Gastroesophageal sphincter (tissue), 4 donors: Measurements from ENCODE around the gene GMEB1. TPM values are rescaled to one million over a fixed set of nuclear protein-coding genes. Genes with fewer than 3 reads are reported as not detected.

Source experiments
- ATAC-seq: fragments of 150-250 bp; one replicate; pipeline ENCODE4 v1.9.1; 2016; ENCODE audit warnings: mild to moderate bottlenecking, moderate library complexity
- H3K27ac ChIP-seq, 4 donors: fragments of 200-600 bp; sonication (generic) in 3 of 4; 1 replicate in 3 of 4; 2 replicates in 1 of 4; pipeline ENCODE4 v1.5.1; 2016 to 2019
- H3K27me3 ChIP-seq: fragments of 200-600 bp; sonication (generic); one replicate; pipeline ENCODE4 v1.5.1; 2019
- H3K36me3 ChIP-seq, 2 donors: fragments of 200-600 bp; sonication (generic); one replicate each; pipeline ENCODE4 v1.5.1; 2019; ENCODE audit warnings: control low read depth in 1 of 2
- H3K4me1 ChIP-seq, 3 donors: fragments of 200-600 bp; sonication (generic); 1 replicate in 2 of 3; 2 replicates in 1 of 3; pipeline ENCODE4 v1.5.1; 2016 to 2019; ENCODE audit warnings: control low read depth in 2 of 3
- H3K4me3 ChIP-seq, 2 donors: fragments of 200-600 bp; sonication (generic); one replicate each; pipeline ENCODE4 v1.5.1; 2019; ENCODE audit warnings: mild to moderate bottlenecking in 1 of 2, moderate library complexity in 1 of 2
- H3K9me3 ChIP-seq, 3 donors: fragments of 200-600 bp; sonication (generic); one replicate each; pipeline ENCODE4 v1.5.1; 2017 to 2019; ENCODE audit warnings: control low read depth in 2 of 3
- CTCF ChIP-seq, 4 experiments: fragments of 200-600 bp in 2 of 4; fragments of 450-650 bp in 2 of 4; sonication (generic) in 1 of 4; IDR thresholded peaks; one replicate each; pipeline ENCODE4 v1.5.1; 2017 to 2019; ENCODE audit warnings: antibody characterized with exemption in 4 of 4, mild to moderate bottlenecking in 2 of 4, moderate library complexity in 2 of 4
- EP300 ChIP-seq: sonication (generic); formaldehyde crosslinking; IDR thresholded peaks from one replicate; pipeline ENCODE4 v1.6.1; 2017; ENCODE audit warnings: antibody characterized with exemption, mild to moderate bottlenecking
- POLR2A ChIP-seq, 2 donors: fragments of 450-650 bp; IDR thresholded peaks; one replicate each; pipeline ENCODE4 v1.6.1; 2017; ENCODE audit warnings: antibody characterized with exemption in 2 of 2, mild to moderate bottlenecking in 2 of 2, moderate library complexity in 1 of 2
- POLR2AphosphoS5 ChIP-seq: sonication (generic); formaldehyde crosslinking; IDR thresholded peaks from one replicate; pipeline ENCODE4 v1.6.1; 2017; ENCODE audit warnings: antibody characterized with exemption
- WGBS, 2 donors: methylation state at CpG; one replicate each; pipeline ENCODE4 v1.1.5; 2018; ENCODE audit warnings: low coverage in 1 of 2; 5-methylcytosine and 5-hydroxymethylcytosine counted together
- small RNA-seq, 4 donors: library from RNA; depleted of rRNA; stranded (forward); fragments of <200 nt; gene quantifications; one replicate each; pipeline ENCODE3, GENCODE V24; 2016
- total RNA-seq, 4 donors: library from RNA; depleted of rRNA; stranded (reverse); fragments of >200 nt; gene quantifications; one replicate each; pipeline ENCODE4 v1.1.0, GENCODE V29; 2016

The GMEB1 gene
- total RNA-seq, 4 donors from 2014 or later = 6.0 to 14.3 (median 10.0) TPM

GRCh38 chr1:28766532-28767183, 98.1 kb downstream of the GMEB1 start:
- no peaks in the 10 kb centered on the region for H3K9me3 ChIP-seq
- H3K36me3 ChIP-seq = peaks cover 0 to 38% of the 10 kb centered on the region in 2 donors
- TF ChIP-seq POLR2AphosphoS5 (no peak), CTCF (IDR thresholded peaks at IDR 0.05) (no peak), EP300 (no peak), POLR2A (IDR thresholded peaks at IDR 0.05) (no peak)
- H3K27me3 ChIP-seq = no peaks in the 10 kb centered on the region
- no peak overlapping the region for H3K4me3 ChIP-seq
- 80 to 100% methylated on average over 2 of the region's 2 CpGs for WGBS, 2 donors
- no peak overlapping the region for H3K27ac ChIP-seq
- H3K4me1 ChIP-seq = peaks cover 0 to 69% (median 0%) of the 10 kb centered on the region in 3 donors
- no peak for ATAC-seq

Small RNAs within 50 kb of the gene (small RNA-seq; reads per million reads assigned to genes)
- gene RF00422 = 0 reads per million in 4 donors
- 0 reads per million in 4 donors for gene RNU11

Other genes starting within 250 kb of the GMEB1 start
- gene RCC1, start 162.7 kb upstream of the GMEB1 start, total RNA-seq = 10 to 100 TPM in 3 of 4 donors, 1 to 10 TPM in 1; 5.8 to 21.6 (median 12.7) TPM
- 10 to 100 TPM; 18.5 to 25.0 (median 21.8) TPM for gene TRNAU1AP, start 115.7 kb upstream of the GMEB1 start, total RNA-seq
- 1 to 10 TPM in 3 of 4 donors, under 1 TPM in 1; 0.67 to 5.1 (median 2.5) TPM for gene RAB42, start 76.5 kb upstream of the GMEB1 start, total RNA-seq
- 10 to 100 TPM; 12.4 to 22.3 (median 16.7) TPM for gene TAF12, start 25.7 kb upstream of the GMEB1 start, total RNA-seq
- not detected for gene RNU11, start 20.2 kb upstream of the GMEB1 start, total RNA-seq
- 10 to 100 TPM; 40.7 to 48.6 (median 44.4) TPM for gene YTHDF2, start 68.2 kb downstream of the GMEB1 start, total RNA-seq
- gene OPRD1, start 143.4 kb downstream of the GMEB1 start, total RNA-seq = under 1 TPM in 3 of 4 donors, not detected in 1; 0.08 to 0.16 (median 0.13) TPM
- gene EPB41, start 245.8 kb downstream of the GMEB1 start, total RNA-seq = 10 to 100 TPM; 16.7 to 30.8 (median 21.7) TPM